HG02884 (cell line): ENCODE data around the gene IL17RD.
"Not testable (repeated sequence)": the region's sequence is repeated elsewhere in the genome, so short reads cannot be mapped to it uniquely, and the experiment has no call there.

Source experiments
- ATAC-seq: cut with Tn5 transposase; IDR thresholded peaks from one replicate; pipeline ENCODE4 v1.9.1; 2021; ENCODE audit warnings: mild to moderate bottlenecking, moderate library complexity; ENCODE audit not compliant: unreplicated experiment

Gene IL17RD

GRCh38 chr3:57094575-57094974 lies 70.6 kb downstream of the IL17RD start:
- no peak for ATAC-seq

- no peak for ATAC-seq
These were observed 71.1 kb downstream of the IL17RD start for GRCh38 chr3:57093971-57094535.

DNA sequence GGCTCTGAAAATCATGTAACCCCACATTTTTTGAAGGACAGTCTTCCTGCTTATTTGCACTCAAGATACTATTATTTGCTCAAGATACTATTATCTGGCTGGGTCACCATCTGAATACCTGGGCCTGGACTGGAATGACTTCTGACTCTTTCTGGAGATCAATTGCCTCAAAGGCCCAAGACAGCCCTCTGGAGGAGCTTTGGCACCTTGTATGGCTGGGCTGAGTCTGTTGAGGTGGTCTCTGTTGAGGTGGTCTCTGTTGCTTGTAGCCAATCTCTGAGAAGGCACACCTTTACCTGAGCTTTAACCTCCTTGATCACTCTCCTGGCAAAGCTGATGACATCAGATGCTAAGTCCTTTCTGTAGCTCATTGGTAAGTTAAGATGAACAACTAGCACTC lies 71.7 kb downstream of the IL17RD start:
- no peak for ATAC-seq

DNA sequence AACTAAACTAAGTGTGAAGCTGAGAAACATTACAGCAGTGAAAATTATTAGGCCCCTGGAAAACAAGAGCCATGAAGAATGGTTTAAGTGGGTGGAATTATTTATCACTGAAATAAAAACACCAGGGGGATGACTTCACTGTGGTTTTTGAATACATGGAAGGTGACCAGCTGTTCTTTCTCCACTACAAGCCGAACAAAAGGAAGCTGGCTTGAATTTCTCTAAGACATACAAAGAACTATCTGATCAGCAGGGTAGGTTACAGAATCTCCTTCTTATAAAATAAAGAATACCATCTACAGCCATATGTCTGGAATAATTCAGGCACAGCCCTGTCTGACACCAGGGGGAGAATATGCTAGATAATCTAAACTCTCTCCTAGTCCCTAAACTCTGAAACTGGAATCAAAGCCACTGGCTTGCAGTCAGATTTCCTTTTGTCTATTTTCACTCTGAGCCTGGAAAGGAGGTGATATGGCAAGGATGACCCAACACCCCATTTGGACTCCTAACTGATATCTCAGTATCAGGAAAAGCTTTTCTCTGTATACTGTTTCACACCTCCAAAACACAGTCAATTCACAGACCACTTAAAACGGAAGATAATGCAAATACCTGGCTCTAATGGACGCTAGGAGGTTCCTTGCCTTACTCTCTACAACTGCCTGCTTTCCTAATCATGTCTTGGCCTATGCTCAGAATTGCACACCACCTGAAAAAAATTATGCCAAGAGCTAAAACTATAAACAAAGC lies 73.5 kb downstream of the IL17RD start:
- ATAC-seq = no peak

DNA sequence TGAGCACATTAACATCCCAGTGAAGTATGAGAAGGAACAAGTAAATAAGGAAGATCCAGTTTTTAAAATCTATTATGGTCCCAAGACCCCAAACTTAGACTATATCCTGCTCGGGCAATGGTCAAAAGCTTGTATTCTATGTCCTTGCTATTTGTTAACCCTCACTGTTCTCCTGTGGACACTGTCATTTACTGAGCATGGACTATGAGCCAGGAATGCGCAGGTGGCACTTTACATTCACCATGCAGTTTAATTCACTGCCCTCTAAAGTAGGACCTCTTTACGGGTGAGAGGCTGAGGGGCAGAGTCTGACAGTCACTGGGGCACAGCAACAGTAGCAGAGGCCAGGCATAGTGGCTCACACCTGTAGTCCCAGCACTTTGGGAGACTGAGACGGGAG lies 76.1 kb downstream of the IL17RD start:
- ATAC-seq = no peak

- no peak for ATAC-seq
These were observed 76.7 kb downstream of the IL17RD start for GRCh38 chr3:57088503-57088902.

DNA sequence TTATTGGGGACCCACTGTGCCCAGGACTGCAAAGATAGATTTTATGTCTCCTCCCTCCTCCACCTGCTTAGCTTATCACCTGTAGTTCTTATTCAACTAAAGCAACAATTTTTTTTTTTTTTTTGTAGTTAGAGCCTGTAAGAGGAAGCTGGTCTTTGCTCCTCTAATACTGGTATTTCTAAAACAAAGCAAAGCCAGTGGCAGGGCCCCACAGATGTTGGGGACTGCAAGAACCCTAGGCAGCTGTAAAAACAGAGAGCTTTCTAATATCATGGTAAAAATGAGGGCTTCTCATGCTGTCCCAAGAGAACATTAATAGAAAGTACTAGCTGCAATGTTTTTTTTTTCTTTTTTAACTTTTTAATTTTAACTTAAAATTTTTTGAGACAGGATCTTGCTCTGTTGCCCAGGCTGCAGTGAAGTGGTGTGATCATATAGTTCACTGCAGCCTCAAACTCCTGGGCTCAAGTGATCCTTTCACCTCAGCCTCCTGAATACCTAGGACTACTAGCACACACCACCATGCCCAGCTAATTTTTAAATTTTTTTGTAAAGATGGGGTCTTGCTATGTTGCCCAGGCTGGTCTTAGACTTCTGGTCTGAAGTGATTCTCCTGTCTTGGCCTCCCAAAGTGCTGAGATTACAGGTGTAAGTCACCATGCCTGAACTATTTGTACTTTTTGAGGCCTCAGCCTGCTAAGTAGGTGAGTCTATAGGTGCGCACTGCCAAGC lies 77.6 kb downstream of the IL17RD start:
- ATAC-seq = no peak

GRCh38 chr3:57086201-57086600 lies 79.0 kb downstream of the IL17RD start:
- ATAC-seq = no peak

GRCh38 chr3:57085211-57085610 lies 79.9 kb downstream of the IL17RD start:
- no peak for ATAC-seq

DNA sequence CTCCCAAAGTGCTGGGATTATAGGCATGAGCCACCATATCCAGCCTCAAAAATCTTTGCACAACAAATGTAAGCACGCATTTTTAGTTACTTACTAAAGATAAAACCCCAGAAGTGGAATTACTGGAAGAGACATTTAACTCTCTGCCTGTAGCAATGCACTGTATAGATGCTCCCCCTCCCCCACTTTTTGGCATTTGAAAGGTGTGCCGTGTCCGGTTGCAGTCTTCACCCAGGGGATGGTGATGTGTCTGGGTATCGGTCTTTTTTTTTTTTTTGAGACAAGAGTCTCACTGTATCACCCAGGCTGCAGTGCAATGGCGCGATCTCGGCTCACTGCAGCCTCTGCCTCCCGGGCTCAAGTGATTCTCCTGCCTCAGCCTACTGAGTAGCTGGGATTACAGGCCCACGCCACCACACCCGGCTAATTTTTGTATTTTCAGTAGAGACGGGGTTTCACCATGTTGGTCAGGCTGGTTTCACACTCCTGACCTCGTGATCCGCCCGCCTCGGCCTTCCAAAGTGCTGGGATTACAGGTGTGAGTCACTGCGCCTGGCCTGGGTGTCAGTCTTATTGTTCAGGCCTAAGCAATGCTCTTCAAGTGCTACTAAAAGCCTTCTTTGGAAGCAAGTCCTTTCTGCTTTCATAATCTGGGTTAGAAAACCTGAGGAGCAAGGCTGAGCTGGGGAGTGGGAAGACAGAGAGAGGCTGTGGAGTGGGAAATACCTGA lies 81.7 kb downstream of the IL17RD start:
- ATAC-seq = not testable (repeated sequence)

DNA sequence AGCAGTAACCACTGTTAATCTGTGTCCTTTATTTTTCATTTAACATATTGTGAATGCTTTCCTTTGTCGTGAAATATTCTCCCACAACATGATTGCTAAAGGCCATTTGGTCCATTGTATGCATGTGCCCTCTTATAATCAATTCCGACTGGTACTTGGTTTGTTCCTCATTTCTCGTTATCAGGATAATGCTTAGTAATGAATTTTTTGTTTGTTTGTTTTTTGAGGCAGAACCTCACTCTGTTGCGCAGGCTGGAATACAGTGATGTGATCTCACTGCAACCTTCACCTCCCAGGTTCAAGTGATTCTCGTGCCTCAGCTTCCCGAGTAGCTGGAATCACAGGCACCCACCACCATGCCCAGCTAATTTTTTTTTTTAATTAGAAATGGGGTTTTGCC lies 82.7 kb downstream of the IL17RD start:
- ATAC-seq = no peak

DNA sequence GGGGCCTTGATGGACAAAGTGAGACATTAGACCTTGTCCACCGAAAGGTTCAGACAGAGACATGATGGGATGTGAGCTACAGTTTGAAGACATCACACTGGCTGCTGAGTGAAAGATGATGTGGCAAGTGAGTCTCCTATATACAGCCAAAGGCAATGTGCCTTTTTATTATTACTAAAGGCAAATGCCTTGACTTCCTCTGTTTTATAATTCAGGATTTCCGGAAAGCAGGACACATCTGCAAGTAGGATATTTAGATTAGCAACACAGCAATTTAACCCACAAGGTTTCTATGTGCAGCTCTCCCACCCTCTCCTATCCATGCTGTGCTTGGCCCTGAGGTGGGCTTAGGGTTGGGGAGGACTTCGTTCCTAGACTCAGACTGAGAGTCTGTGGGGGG lies 84.0 kb downstream of the IL17RD start:
- ATAC-seq = no peak

DNA sequence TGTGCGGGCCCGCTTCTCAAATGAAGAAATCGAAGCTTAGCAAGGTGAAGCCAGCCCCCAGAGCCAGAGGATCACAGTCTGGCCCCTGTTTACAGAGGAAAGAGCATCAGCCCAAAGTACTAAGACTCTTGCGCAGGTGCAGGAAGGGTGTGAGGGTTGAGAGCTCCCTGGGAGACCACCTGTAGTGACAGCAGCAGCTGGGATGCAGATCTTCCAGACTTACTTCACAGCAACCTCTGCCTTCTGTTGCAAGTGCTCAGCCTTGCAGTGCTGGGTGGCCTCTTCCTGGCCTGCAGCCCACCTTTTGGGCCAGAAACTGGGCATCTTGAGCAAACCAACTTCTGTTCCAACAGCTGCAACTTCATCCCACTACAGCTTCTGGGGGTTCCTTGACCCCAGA lies 85.0 kb downstream of the IL17RD start:
- no peak for ATAC-seq

GRCh38 chr3:57079474-57079831 lies 85.7 kb downstream of the IL17RD start:
- no peak for ATAC-seq

DNA sequence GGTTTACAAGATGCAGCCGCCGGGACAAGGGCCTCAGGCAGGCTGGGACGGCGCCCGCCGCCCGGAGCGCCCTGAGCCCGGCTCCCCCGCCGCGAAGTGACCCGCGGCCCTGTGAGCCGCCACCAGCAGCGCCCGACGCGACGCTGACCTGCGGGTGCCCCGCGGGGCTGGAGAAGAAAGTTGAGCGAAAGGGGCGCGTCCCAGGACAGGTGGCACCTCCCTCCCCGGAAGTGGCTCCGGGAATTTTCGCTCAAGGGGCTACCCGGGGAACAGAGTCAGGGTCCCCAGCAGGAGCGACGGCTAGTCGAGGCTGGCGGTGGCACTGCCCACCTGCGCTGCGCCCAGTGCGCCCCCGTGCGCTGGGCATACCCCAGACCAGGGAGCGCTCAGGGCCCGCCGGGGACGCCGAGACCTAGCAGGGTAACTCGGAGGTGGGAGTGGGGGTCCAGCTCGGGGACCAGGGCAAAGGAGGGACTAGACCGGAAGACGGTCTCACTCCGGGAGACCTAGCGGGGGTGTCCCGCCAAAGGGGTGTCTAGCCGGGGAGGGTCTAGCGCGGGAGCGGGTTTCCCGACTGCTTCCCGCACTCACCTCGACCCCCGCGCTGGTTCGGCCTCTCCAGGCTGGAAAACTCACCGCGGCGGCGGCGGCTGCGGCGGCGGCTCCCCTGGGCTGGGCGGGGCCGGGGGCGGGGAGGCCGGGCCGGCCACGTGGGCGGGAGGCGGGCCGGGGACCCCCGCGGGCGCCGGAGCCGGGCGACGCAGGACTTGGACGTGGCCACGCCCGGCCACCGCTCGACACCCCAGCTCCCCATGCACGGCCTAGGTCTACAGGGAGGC lies 86.3 kb downstream of the IL17RD start:
- no peak for ATAC-seq

GRCh38 chr3:57078344-57078634 lies 86.9 kb downstream of the IL17RD start:
- no peak for ATAC-seq

DNA sequence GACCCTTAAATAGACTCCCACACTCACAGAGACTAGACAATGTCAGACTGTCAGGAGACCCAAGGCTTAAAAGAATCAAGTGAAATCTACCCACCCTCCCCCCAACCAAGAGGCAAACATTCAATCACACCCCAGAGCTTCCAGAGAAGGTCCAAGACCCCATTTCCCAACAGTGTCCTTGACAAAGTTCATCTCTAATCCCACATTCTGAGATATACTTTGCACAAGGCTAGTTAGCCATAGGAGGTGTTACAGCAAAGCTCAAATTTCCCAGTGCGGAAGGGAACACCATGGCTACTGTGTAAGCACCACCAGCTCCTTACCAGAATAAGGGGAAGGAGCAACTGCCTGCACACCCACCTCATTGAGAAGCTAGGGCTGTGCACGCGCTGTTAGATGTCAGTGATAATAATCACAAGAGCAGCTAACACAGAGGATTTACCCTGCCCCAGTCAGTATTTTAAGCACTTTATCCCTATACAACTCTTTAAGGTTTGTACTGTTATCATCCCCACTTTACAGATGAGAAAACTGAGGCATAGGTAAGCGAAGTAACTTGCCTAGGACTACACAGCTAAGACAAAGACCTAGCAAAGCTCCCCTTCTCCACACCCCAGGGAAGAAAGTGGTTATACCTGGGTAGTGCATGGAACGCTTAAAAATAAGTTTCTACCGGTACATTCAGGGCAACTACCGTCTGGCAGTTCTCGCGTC lies 87.4 kb downstream of the IL17RD start:
- no peak for ATAC-seq

- no peak for ATAC-seq
These were observed 88.7 kb downstream of the IL17RD start for GRCh38 chr3:57076422-57076951.

DNA sequence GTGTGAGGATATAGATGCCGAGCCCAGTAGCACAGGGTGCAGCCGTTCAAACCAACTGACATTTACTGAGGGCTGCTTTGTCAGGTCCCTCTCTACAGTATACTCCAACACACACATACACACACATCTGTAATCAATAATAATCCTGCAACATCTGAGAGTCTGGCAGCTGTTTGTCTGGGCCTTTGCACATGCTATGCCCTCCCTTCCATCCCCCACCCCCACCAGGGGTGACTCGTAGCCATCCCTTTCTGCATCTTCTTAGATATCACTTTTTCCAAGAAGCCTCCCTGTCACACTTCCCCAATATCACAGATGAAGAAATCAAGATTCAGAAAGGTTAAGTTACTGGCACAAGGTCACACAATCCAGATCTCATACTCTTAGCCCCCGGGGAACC lies 91.0 kb downstream of the IL17RD start:
- no peak for ATAC-seq

GRCh38 chr3:57073628-57074027 lies 91.5 kb downstream of the IL17RD start:
- no peak for ATAC-seq
